Measurements from ENCODE around the gene MTIF2. TPM values are rescaled to one million over a fixed set of nuclear protein-coding genes. Genes with fewer than 3 reads are reported as not detected.

The MTIF2 gene
- total and polyA plus RNA-seq, 9 of the 15 experiments (the other 6 are each of a cell fraction or from before 2014, with no cell fraction given), result 58.7 to 143 (median 105) TPM

DNA sequence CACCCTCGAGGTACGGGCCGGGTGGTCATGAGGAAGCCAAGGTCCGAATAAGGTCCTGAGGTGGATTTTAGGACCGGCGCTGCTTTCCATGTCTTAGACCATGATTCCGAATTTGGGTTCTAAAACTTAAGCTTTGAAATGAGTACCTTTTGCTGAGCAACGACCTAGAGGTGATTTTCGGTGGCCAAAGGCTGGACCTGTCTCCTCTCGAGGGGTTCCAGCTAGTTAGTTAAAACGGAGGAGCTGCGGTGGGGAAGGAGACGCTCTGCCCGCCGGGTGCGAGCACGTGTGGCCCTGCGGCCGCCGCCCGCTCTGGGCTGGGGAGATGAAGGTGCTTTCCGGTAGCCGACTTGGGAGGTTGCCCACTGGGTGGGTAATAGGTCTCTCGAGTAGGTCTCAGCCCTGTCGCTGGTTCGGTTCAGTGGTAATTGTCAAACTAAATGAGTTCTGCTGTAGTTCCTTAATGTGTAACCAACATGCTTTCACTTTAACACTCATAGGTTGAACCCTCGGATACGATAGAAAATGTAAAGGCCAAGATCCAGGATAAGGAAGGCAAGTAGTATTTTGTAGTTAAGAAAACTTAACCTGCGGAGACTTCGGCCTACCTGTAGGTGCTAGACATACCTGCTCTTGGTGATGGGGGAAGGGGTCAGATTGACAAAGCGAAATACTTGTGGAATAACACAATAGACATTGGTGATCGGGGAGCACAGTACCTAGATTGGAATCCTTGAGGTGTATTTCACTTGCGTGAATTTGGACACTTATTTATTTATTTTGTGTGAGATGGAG is 36.0 kb downstream of the MTIF2 start (continued):
- TF ChIP-seq ZNF639 (CRISPR knock-in tag; conservative IDR thresholded peaks at IDR 0.05 in 1 of 2, IDR thresholded peaks at IDR 0.05 in 1 of 2) (0 out of 4 replicates have a peak, but pooled peaks of 1 of the 2 experiments have one; percentile 0), NR1H2 (CRISPR knock-in tag; IDR thresholded peaks at IDR 0.05) (peak; percentile 60; the same call in 1 of the 2 replicates), RBFOX2 (IDR thresholded peaks at IDR 0.05; ENCODE audit: low read depth, low read length) (peak; percentile 87), RAD21 (CRISPR knock-in tag; conservative IDR thresholded peaks at IDR 0.05 in 1 of 2, IDR thresholded peaks at IDR 0.05 in 1 of 2) (0 out of 4 replicates have a peak, but pooled peaks of 1 of the 2 experiments have one; percentile 7), MEF2A (IDR thresholded peaks at IDR 0.05; ENCODE audit: control insufficient read depth, low read depth, low read length) (no peak), NFRKB (IDR thresholded peaks at IDR 0.05; ENCODE audit: low read depth) (peak; percentile 27; the same call in 1 of the 2 replicates), EP400 (IDR thresholded peaks at IDR 0.05) (0 out of 2 replicates have a peak, but pooled peaks have one; percentile 9), SIN3A (IDR thresholded peaks at IDR 0.05; ENCODE audit: borderline replicate concordance in 2 of 2, control insufficient read depth in 1 of 2, low read depth in 2 of 2, low read length in 2 of 2) (peak in 1 of 2 experiments; percentile 62; a peak in 2 of 4 replicates), POLR2G (IDR thresholded peaks at IDR 0.05; ENCODE audit: low read depth, low read length) (peak; percentile 41; the same call in 1 of the 2 replicates), BRD9 (IDR thresholded peaks at IDR 0.05; ENCODE audit: low read depth, partially characterized antibody) (no peak), SMARCE1 (IDR thresholded peaks at IDR 0.05) (peak; percentile 19; the same call in 1 of the 2 replicates), ELF2 (CRISPR knock-in tag; IDR thresholded peaks at IDR 0.05) (no peak)
- TF ChIP-seq, protein P1, sequence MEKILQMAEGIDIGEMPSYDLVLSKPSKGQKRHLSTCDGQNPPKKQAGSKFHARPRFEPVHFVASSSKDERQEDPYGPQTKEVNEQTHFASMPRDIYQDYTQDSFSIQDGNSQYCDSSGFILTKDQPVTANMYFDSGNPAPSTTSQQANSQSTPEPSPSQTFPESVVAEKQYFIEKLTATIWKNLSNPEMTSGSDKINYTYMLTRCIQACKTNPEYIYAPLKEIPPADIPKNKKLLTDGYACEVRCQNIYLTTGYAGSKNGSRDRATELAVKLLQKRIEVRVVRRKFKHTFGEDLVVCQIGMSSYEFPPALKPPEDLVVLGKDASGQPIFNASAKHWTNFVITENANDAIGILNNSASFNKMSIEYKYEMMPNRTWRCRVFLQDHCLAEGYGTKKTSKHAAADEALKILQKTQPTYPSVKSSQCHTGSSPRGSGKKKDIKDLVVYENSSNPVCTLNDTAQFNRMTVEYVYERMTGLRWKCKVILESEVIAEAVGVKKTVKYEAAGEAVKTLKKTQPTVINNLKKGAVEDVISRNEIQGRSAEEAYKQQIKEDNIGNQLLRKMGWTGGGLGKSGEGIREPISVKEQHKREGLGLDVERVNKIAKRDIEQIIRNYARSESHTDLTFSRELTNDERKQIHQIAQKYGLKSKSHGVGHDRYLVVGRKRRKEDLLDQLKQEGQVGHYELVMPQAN (IDR thresholded peaks at IDR 0.05; ENCODE audit: borderline replicate concordance), result peak; percentile 56; the same call in 1 of the 2 replicates
- TF ChIP-seq, protein P2, sequence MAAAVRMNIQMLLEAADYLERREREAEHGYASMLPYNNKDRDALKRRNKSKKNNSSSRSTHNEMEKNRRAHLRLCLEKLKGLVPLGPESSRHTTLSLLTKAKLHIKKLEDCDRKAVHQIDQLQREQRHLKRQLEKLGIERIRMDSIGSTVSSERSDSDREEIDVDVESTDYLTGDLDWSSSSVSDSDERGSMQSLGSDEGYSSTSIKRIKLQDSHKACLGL (CRISPR knock-in tag; IDR thresholded peaks at IDR 0.05; ENCODE audit: borderline replicate concordance, poor library complexity, severe bottlenecking), result peak; percentile 47
